DOHH2 (cell line): ENCODE data around the gene DENND5B.
A peak's percentile ranks its signal among the peaks of the same experiment; 100 is the strongest.
"Not testable (repeated sequence)": the region's sequence is repeated elsewhere in the genome, so short reads cannot be mapped to it uniquely, and the experiment has no call there.

Source experiments
- H3F3A ChIP-seq: fragments of 200-600 bp; sonication (generic), shearing (Covaris generic); 2 replicates; pipeline ENCODE4 v1.6.0; 2016; ENCODE audit warnings: antibody characterized with exemption, mild to moderate bottlenecking; ENCODE audit not compliant: control insufficient read depth, insufficient read depth
- H3K27ac ChIP-seq: fragments of 200-600 bp; sonication (generic); 2 replicates; pipeline ENCODE4 v1.5.1; 2014; ENCODE audit warnings: low read depth, mild to moderate bottlenecking, low read length, moderate library complexity
- H3K27me3 ChIP-seq: fragments of 200-600 bp; sonication (generic); 2 replicates; pipeline ENCODE4 v1.6.1; 2014; ENCODE audit warnings: mild to moderate bottlenecking, low read length, mixed read lengths; ENCODE audit not compliant: control insufficient read depth
- H3K36me3 ChIP-seq: fragments of 200-600 bp; sonication (generic); 2 replicates; pipeline ENCODE4 v1.6.1; 2014; ENCODE audit warnings: mild to moderate bottlenecking, low read length, moderate library complexity, mixed read lengths; ENCODE audit not compliant: control insufficient read depth
- H3K4me1 ChIP-seq: fragments of 200-600 bp; sonication (generic); 2 replicates; pipeline ENCODE4 v1.6.1; 2014; ENCODE audit warnings: mild to moderate bottlenecking, low read length, mixed read lengths; ENCODE audit not compliant: control insufficient read depth
- H3K4me2 ChIP-seq: fragments of 200-600 bp; sonication (generic); 2 replicates; pipeline ENCODE4 v1.6.0; 2014; ENCODE audit warnings: mild to moderate bottlenecking, low read length, moderate library complexity
- H3K4me3 ChIP-seq: fragments of 200-600 bp; sonication (generic); 2 replicates; pipeline ENCODE4 v1.5.1; 2014; ENCODE audit warnings: mild to moderate bottlenecking, low read length, mixed read lengths
- H3K79me2 ChIP-seq: fragments of 200-600 bp; sonication (generic); 2 replicates; pipeline ENCODE4 v1.6.1; 2014; ENCODE audit warnings: mild to moderate bottlenecking, low read length, mixed read lengths; ENCODE audit not compliant: control insufficient read depth
- H3K9me2 ChIP-seq: fragments of 200-600 bp; sonication (generic); replicated peaks from 2 replicates; pipeline ENCODE4 v1.6.1; 2014; ENCODE audit warnings: mild to moderate bottlenecking, low read length, mixed read lengths; ENCODE audit not compliant: control insufficient read depth
- H3K9me3 ChIP-seq: fragments of 200-600 bp; sonication (generic); 2 replicates; pipeline ENCODE4 v1.6.1; 2014; ENCODE audit warnings: antibody characterized with exemption, low read length, mixed read lengths; ENCODE audit not compliant: control insufficient read depth, insufficient read depth
- H4K20me1 ChIP-seq: fragments of 200-600 bp; sonication (generic); 2 replicates; pipeline ENCODE4 v1.6.0; 2014; ENCODE audit warnings: low read depth, mild to moderate bottlenecking, antibody characterized with exemption, low read length, moderate library complexity; ENCODE audit not compliant: control insufficient read depth, insufficient read depth
- CTCF ChIP-seq: fragments of 200-600 bp; sonication (generic); IDR thresholded peaks from one replicate; pipeline ENCODE4 v1.5.1; 2014; ENCODE audit warnings: antibody characterized with exemption, mild to moderate bottlenecking, low read depth, low read length; ENCODE audit not compliant: poor library complexity, severe bottlenecking
- EZH2phosphoT487 ChIP-seq: fragments of 200-600 bp; sonication (generic); IDR thresholded peaks from 2 replicates; pipeline ENCODE4 v1.6.1; 2017; ENCODE audit warnings: borderline replicate concordance, mild to moderate bottlenecking, antibody characterized with exemption, low read length, moderate library complexity, mixed read lengths

DENND5B gene

GRCh38 chr12:31403099-31403607 lies 187.8 kb downstream of the DENND5B start:
- H3K36me3 ChIP-seq, H3K79me2 ChIP-seq, H3K27me3 ChIP-seq, H4K20me1 ChIP-seq, H3K9me2 ChIP-seq, H3K9me3 ChIP-seq: not testable (repeated sequence)
- H3K27ac ChIP-seq, result peak overlapping the region; percentile 97; the same call in 1 of the 2 replicates
- H3K4me2 ChIP-seq, result peak overlapping the region; percentile 59
- peak overlapping the region; percentile 50 for H3K4me3 ChIP-seq
- H3F3A ChIP-seq, result peaks cover 26% of the 10 kb centered on the region
- peaks cover 61% of the 10 kb centered on the region for H3K4me1 ChIP-seq
- TF ChIP-seq CTCF, result peak; percentile 81

- Histone ChIP-seq H4K20me1 (no peaks in the 10 kb centered on the region), H3K9me2 (no peaks in the 10 kb centered on the region), H3K4me2 (no peak overlapping the region), H3K36me3 (no peaks in the 10 kb centered on the region), H3K9me3 (no peaks in the 10 kb centered on the region), H3K27ac (no peak overlapping the region), H3K4me3 (no peak overlapping the region), H3K79me2 (no peaks in the 10 kb centered on the region), H3K27me3 (no peaks in the 10 kb centered on the region), H3K4me1 (no peaks in the 10 kb centered on the region), H3F3A (no peaks in the 10 kb centered on the region)
- TF ChIP-seq EZH2phosphoT487, result no peak
- TF ChIP-seq CTCF, result no peak
Measured at GRCh38 chr12:31393004-31393550, 197.9 kb downstream of the DENND5B start.

- no peaks in the 10 kb centered on the region for H3K27me3 ChIP-seq
- no peaks in the 10 kb centered on the region for H3K4me1 ChIP-seq
- no peak overlapping the region for H3K4me3 ChIP-seq
- TF ChIP-seq CTCF, result no peak
- TF ChIP-seq EZH2phosphoT487, result no peak
- no peaks in the 10 kb centered on the region for H3K79me2 ChIP-seq
- H3K27ac ChIP-seq, result no peak overlapping the region
- no peaks in the 10 kb centered on the region for H3K36me3 ChIP-seq
- H4K20me1 ChIP-seq, result no peaks in the 10 kb centered on the region
- no peaks in the 10 kb centered on the region for H3K9me3 ChIP-seq
- H3K4me2 ChIP-seq, result no peak overlapping the region
- no peaks in the 10 kb centered on the region for H3F3A ChIP-seq
- no peaks in the 10 kb centered on the region for H3K9me2 ChIP-seq
Measured at GRCh38 chr12:31390991-31391390, 199.9 kb downstream of the DENND5B start.
